T-helper 1 cell (primary cell): ENCODE results near the gene FRG1.
"Not testable (repeated sequence)": the region's sequence is repeated elsewhere in the genome, so short reads cannot be mapped to it uniquely, and the experiment has no call there.

ENCODE experiments used
- DNase-seq, 5 donors: peaks; one replicate each; pipeline ENCODE4 v3.0.0-alpha.2; 2012 to 2020

The FRG1 gene

DNA sequence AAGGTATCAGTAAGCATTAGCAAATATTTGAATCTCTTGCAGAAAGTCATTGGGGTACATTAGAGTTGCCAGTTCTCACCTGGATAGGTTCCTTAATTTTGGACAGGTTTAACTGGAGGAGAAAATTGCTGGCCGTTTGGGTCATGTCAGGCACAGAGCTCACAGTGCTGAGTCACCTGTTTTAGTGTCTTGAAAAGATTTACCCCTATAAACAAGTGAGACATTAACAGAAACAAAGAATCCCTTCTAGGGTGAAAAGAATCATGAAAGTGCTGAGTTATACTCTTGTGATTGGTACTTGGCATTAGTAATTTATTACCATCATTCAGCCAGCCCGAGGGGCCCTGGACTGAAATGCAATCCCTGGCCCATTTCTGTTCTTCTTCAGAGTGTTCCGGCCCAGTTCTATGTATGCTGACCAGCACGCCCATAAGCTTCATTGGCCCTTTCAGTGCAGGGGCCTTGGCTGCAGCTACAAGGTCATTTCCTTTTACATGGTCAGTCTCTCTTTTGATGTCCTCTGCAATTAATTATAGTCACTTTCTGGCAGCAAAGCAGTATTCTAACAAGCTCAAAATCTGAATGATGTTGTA, 45.1 kb downstream of the FRG1 start:
- DNase-seq = not testable (repeated sequence)

- DNase-seq = no peak
Observed at GRCh38 chr4:189988877-189989431, 48.3 kb downstream of the FRG1 start.

- not testable (repeated sequence) for DNase-seq
Observed at GRCh38 chr4:189989941-189990340, 49.3 kb downstream of the FRG1 start.
